Measurements from ENCODE around the gene NDE1. TPM values are rescaled to one million over a fixed set of nuclear protein-coding genes. Genes with fewer than 3 reads are reported as not detected.

Gene NDE1
- total and polyA plus RNA-seq, 2 experiments from 2014 or later, result 10.3 to 11.8 TPM

GRCh38 chr16:15607700-15608396 is 42.2 kb upstream of the NDE1 start:
- 95% methylated on average over 13 of the region's 13 CpGs for WGBS (ENCODE audit: low lambda C conversion rate, missing lambda C conversion rate)
- H3K4me1 ChIP-seq (ENCODE audit: insufficient read depth), result no peaks in the 10 kb centered on the region
- no peak overlapping the region for H2AFZ ChIP-seq
- DNase-seq (ENCODE audit: low spot score), result no peak
- TF ChIP-seq, protein P1, sequence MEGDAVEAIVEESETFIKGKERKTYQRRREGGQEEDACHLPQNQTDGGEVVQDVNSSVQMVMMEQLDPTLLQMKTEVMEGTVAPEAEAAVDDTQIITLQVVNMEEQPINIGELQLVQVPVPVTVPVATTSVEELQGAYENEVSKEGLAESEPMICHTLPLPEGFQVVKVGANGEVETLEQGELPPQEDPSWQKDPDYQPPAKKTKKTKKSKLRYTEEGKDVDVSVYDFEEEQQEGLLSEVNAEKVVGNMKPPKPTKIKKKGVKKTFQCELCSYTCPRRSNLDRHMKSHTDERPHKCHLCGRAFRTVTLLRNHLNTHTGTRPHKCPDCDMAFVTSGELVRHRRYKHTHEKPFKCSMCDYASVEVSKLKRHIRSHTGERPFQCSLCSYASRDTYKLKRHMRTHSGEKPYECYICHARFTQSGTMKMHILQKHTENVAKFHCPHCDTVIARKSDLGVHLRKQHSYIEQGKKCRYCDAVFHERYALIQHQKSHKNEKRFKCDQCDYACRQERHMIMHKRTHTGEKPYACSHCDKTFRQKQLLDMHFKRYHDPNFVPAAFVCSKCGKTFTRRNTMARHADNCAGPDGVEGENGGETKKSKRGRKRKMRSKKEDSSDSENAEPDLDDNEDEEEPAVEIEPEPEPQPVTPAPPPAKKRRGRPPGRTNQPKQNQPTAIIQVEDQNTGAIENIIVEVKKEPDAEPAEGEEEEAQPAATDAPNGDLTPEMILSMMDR (IDR thresholded peaks at IDR 0.05; ENCODE audit: poor library complexity), result no peak
- TF ChIP-seq EZH2phosphoT487 (IDR thresholded peaks at IDR 0.05; ENCODE audit: low read depth, severe bottlenecking, unreplicated experiment) (no peak), EZH2 (IDR thresholded peaks at IDR 0.05; ENCODE audit: borderline replicate concordance) (no peak)
- no peaks in the 10 kb centered on the region for H3K79me2 ChIP-seq
- H3K4me2 ChIP-seq, result no peak overlapping the region
- H3K27me3 ChIP-seq, result no peaks in the 10 kb centered on the region
- peaks cover 4% of the 10 kb centered on the region for H3K36me3 ChIP-seq (replicated peaks; ENCODE audit: insufficient read depth, low read depth)
- no peaks in the 10 kb centered on the region for H3K9me3 ChIP-seq (ENCODE audit: low read depth)
- no peak overlapping the region for H3K4me3 ChIP-seq
- H3K27ac ChIP-seq, result no peak overlapping the region
- no peaks in the 10 kb centered on the region for H4K20me1 ChIP-seq (ENCODE audit: insufficient read depth, poor library complexity, severe bottlenecking)
- H3K9me2 ChIP-seq (replicated peaks; ENCODE audit: insufficient read depth), result no peaks in the 10 kb centered on the region

- no peak overlapping the region for H3K4me3 ChIP-seq
- H3K9me3 ChIP-seq (ENCODE audit: low read depth), result no peaks in the 10 kb centered on the region
- no peaks in the 10 kb centered on the region for H4K20me1 ChIP-seq (ENCODE audit: insufficient read depth, poor library complexity, severe bottlenecking)
- no peak overlapping the region for H3K27ac ChIP-seq
- H3K36me3 ChIP-seq (replicated peaks; ENCODE audit: insufficient read depth, low read depth), result peaks cover 4% of the 10 kb centered on the region
- H3K9me2 ChIP-seq (replicated peaks; ENCODE audit: insufficient read depth), result no peaks in the 10 kb centered on the region
- TF ChIP-seq EZH2 (IDR thresholded peaks at IDR 0.05; ENCODE audit: borderline replicate concordance), result no peak
- TF ChIP-seq EZH2phosphoT487 (IDR thresholded peaks at IDR 0.05; ENCODE audit: low read depth, severe bottlenecking, unreplicated experiment), result no peak
- TF ChIP-seq, protein P1 (IDR thresholded peaks at IDR 0.05; ENCODE audit: poor library complexity), result no peak
- WGBS (ENCODE audit: low lambda C conversion rate, missing lambda C conversion rate), result 92% methylated on average over 19 of the region's 19 CpGs
- H3K4me2 ChIP-seq, result no peak overlapping the region
- no peaks in the 10 kb centered on the region for H3K79me2 ChIP-seq
- DNase-seq (ENCODE audit: low spot score), result no peak
- no peak overlapping the region for H2AFZ ChIP-seq
- H3K27me3 ChIP-seq, result no peaks in the 10 kb centered on the region
- H3K4me1 ChIP-seq (ENCODE audit: insufficient read depth), result no peaks in the 10 kb centered on the region
Observed at GRCh38 chr16:15608398-15609285, 41.4 kb upstream of the NDE1 start.

DNA sequence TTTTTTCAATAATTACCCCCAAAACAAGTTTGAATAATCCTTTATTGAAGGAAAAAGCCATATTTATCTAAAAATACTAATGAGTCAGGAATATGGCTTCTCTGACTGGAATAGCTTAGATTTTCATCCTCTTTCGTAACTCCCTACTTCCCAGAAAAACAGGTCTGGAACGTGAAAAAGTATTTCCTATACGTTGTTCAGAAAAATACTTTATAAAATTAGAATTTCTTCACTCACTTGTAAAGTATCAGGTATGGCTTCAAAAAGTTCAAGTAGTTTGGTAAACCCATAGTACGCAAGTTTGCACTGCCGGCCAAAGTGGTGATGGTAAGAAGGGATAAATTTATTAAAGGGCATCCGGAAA is 40.8 kb upstream of the NDE1 start:
- H3K36me3 ChIP-seq (replicated peaks; ENCODE audit: insufficient read depth, low read depth), result peaks cover 4% of the 10 kb centered on the region

More for the DNA sequence above, 40.8 kb upstream of the NDE1 start:
- no peak for DNase-seq (ENCODE audit: low spot score)
- Histone ChIP-seq H3K27ac (no peak overlapping the region), H3K4me1 (ENCODE audit: insufficient read depth) (no peaks in the 10 kb centered on the region), H2AFZ (no peak overlapping the region), H3K4me3 (no peak overlapping the region), H3K9me2 (replicated peaks; ENCODE audit: insufficient read depth) (no peaks in the 10 kb centered on the region), H4K20me1 (ENCODE audit: insufficient read depth, poor library complexity, severe bottlenecking) (no peaks in the 10 kb centered on the region), H3K79me2 (no peaks in the 10 kb centered on the region), H3K9me3 (ENCODE audit: low read depth) (no peaks in the 10 kb centered on the region), H3K4me2 (no peak overlapping the region), H3K27me3 (no peaks in the 10 kb centered on the region)
- WGBS (ENCODE audit: low lambda C conversion rate, missing lambda C conversion rate), result 98% methylated on average over 6 of the region's 6 CpGs
- TF ChIP-seq, protein P1 (IDR thresholded peaks at IDR 0.05; ENCODE audit: poor library complexity), result no peak
- TF ChIP-seq EZH2 (IDR thresholded peaks at IDR 0.05; ENCODE audit: borderline replicate concordance), result no peak
- TF ChIP-seq EZH2phosphoT487 (IDR thresholded peaks at IDR 0.05; ENCODE audit: low read depth, severe bottlenecking, unreplicated experiment), result no peak

All from hepatocyte (in vitro differentiated cells).